Measurements from ENCODE around the gene ZBTB42.
A peak's percentile ranks its signal among the peaks of the same experiment; 100 is the strongest.

Gene ZBTB42

DNA sequence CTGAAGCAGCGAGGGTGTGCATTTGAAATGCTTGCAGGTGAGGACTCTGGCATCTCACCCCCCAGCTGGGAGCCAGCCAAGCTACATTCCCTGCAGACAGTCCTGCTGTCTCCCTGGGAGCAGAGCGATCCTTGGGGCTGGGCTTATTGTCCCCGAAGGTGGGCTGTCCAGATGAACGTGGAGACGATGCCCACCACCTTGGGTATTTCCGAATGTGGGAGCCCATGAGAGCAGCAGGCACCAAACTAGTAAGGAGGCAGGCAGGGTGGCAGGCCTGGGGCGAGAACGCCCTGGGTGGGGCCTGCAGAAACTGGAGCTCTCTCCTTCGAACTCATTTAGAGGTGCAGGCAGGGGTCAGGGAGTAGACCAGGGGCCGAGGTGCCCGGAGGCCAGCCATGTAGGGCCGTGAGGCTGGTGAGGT, 18.5 kb downstream of the ZBTB42 start:
- H3K27ac ChIP-seq (ENCODE audit: low read depth, low read length) = no peak overlapping the region
- no peak overlapping the region for H2AFZ ChIP-seq (ENCODE audit: low read length, unreplicated experiment)
- peaks cover 14% of the 10 kb centered on the region for H3K79me2 ChIP-seq (ENCODE audit: control insufficient read depth, insufficient read depth, low read length, unreplicated experiment)

GRCh38 chr14:104820669-104821228, 19.8 kb downstream of the ZBTB42 start:
- H3K4me1 ChIP-seq (ENCODE audit: control insufficient read depth, insufficient read depth, low read length, unreplicated experiment) = no peaks in the 10 kb centered on the region
- peaks cover 6% of the 10 kb centered on the region; the same call in 1 of the 2 replicates for H3K36me3 ChIP-seq (ENCODE audit: insufficient read depth, low read length)
- H2AFZ ChIP-seq (ENCODE audit: low read length, unreplicated experiment) = no peak overlapping the region
- H3K27me3 ChIP-seq (ENCODE audit: insufficient read depth, low read length) = no peaks in the 10 kb centered on the region
- H3K27ac ChIP-seq (ENCODE audit: low read depth, low read length) = no peak overlapping the region
- no peak overlapping the region for H3K4me3 ChIP-seq (ENCODE audit: low read depth, low read length)
- peaks cover 8% of the 10 kb centered on the region for H3K79me2 ChIP-seq (ENCODE audit: control insufficient read depth, insufficient read depth, low read length, unreplicated experiment)

More for the DNA sequence above, 18.5 kb downstream of the ZBTB42 start:
- Histone ChIP-seq H3K4me3 (ENCODE audit: low read depth, low read length) (no peak overlapping the region), H3K27me3 (ENCODE audit: insufficient read depth, low read length) (no peaks in the 10 kb centered on the region), H3K36me3 (ENCODE audit: insufficient read depth, low read length) (peaks cover 6% of the 10 kb centered on the region; the same call in 1 of the 2 replicates), H3K4me1 (ENCODE audit: control insufficient read depth, insufficient read depth, low read length, unreplicated experiment) (peaks cover 3% of the 10 kb centered on the region)

- peaks cover 8% of the 10 kb centered on the region for H3K79me2 ChIP-seq (ENCODE audit: control insufficient read depth, insufficient read depth, low read length, unreplicated experiment)
- H3K4me3 ChIP-seq (ENCODE audit: low read depth, low read length) = no peak overlapping the region
- no peaks in the 10 kb centered on the region for H3K27me3 ChIP-seq (ENCODE audit: insufficient read depth, low read length)
- no peak overlapping the region for H2AFZ ChIP-seq (ENCODE audit: low read length, unreplicated experiment)
- peaks cover 6% of the 10 kb centered on the region; the same call in 1 of the 2 replicates for H3K36me3 ChIP-seq (ENCODE audit: insufficient read depth, low read length)
- H3K27ac ChIP-seq (ENCODE audit: low read depth, low read length) = no peak overlapping the region
- H3K4me1 ChIP-seq (ENCODE audit: control insufficient read depth, insufficient read depth, low read length, unreplicated experiment) = no peaks in the 10 kb centered on the region
These were observed 20.5 kb downstream of the ZBTB42 start for GRCh38 chr14:104821229-104821945.

- Histone ChIP-seq H3K4me3 (ENCODE audit: low read depth, low read length) (no peak overlapping the region), H3K79me2 (ENCODE audit: control insufficient read depth, insufficient read depth, low read length, unreplicated experiment) (peaks cover 2% of the 10 kb centered on the region), H3K4me1 (ENCODE audit: control insufficient read depth, insufficient read depth, low read length, unreplicated experiment) (no peaks in the 10 kb centered on the region), H2AFZ (ENCODE audit: low read length, unreplicated experiment) (no peak overlapping the region), H3K36me3 (ENCODE audit: insufficient read depth, low read length) (peaks cover 6% of the 10 kb centered on the region; the same call in 1 of the 2 replicates), H3K27ac (ENCODE audit: low read depth, low read length) (no peak overlapping the region), H3K27me3 (ENCODE audit: insufficient read depth, low read length) (no peaks in the 10 kb centered on the region)
These were observed 21.2 kb downstream of the ZBTB42 start for GRCh38 chr14:104821971-104822608.

DNA sequence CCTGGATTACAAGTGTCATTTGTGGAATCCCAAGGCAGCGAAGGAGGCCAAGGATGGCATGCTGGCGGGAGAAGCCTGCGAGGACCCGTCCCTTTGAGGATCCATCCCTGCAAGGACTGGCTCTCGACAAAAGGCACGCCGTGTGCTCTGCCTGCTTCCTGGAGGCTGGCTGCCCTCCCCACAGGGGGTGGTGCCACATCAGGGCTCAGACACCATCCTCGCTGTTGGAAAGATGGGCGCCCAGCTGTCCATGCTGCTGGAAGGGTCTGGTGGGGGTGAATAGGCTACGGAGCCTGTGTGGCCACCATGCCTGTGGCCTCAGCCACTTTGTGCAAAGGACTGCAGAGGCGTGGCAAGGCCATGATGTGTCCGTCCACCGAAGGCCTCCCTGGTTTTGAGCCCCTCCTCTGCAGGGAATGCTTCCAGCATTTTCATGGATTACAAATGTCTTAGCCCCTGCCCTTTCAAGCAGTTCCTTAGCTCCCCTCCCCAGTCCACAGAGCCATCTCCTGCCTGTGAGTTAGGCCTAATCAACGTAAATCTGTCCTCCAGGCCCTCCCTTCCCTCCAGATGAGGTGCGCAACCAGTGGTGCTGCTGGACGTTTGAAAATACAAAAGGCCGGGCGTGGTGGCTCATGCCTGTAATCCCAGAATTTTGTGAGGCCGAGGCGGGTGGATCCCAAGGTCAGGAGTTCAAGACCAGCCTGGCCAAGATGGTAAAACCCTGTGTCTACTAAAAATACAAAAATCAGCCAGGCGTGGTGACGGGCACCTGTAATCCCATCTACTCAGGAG, 22.1 kb downstream of the ZBTB42 start:
- Histone ChIP-seq H3K4me3 (ENCODE audit: low read depth, low read length) (no peak overlapping the region), H3K4me1 (ENCODE audit: control insufficient read depth, insufficient read depth, low read length, unreplicated experiment) (no peaks in the 10 kb centered on the region), H3K79me2 (ENCODE audit: control insufficient read depth, insufficient read depth, low read length, unreplicated experiment) (no peaks in the 10 kb centered on the region), H2AFZ (ENCODE audit: low read length, unreplicated experiment) (no peak overlapping the region), H3K27me3 (ENCODE audit: insufficient read depth, low read length) (no peaks in the 10 kb centered on the region), H3K36me3 (ENCODE audit: insufficient read depth, low read length) (peaks cover 6% of the 10 kb centered on the region; the same call in 1 of the 2 replicates), H3K27ac (ENCODE audit: low read depth, low read length) (no peak overlapping the region)

DNA sequence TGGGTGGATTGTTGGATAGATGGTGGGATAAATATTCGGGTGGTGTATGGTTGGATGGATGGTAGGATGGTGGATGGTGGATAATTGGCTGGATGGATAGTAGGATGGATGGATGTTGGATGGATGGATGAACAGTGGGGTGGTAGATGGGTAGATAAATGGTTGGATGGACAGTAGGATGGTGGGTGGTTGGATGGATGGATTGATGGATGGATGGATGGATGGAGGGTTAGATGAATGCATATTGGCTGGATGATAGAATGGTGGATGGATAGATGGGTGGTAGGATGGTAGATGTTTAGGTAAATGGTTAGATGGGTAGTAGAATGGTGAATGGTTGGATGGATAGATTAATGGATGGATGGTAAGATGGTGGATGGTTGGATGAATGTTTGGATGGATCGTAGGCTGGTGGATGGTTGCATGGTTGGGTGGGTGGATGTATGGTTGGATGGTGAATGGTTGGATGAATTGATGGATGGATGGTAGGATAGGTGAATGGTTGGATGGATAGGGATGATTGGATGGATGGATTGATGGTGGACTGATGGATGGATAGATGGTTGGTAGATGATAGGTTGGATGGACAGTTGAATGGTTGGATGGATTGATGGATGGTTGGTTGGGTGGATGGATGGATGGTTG, 23.6 kb downstream of the ZBTB42 start:
- H3K27ac ChIP-seq (ENCODE audit: low read depth, low read length) = no peak overlapping the region
- no peaks in the 10 kb centered on the region for H3K79me2 ChIP-seq (ENCODE audit: control insufficient read depth, insufficient read depth, low read length, unreplicated experiment)
- H2AFZ ChIP-seq (ENCODE audit: low read length, unreplicated experiment) = no peak overlapping the region
- H3K4me1 ChIP-seq (ENCODE audit: control insufficient read depth, insufficient read depth, low read length, unreplicated experiment) = no peaks in the 10 kb centered on the region
- H3K27me3 ChIP-seq (ENCODE audit: insufficient read depth, low read length) = no peaks in the 10 kb centered on the region
- H3K36me3 ChIP-seq (ENCODE audit: insufficient read depth, low read length) = no peaks in the 10 kb centered on the region
- H3K4me3 ChIP-seq (ENCODE audit: low read depth, low read length) = no peak overlapping the region

DNA sequence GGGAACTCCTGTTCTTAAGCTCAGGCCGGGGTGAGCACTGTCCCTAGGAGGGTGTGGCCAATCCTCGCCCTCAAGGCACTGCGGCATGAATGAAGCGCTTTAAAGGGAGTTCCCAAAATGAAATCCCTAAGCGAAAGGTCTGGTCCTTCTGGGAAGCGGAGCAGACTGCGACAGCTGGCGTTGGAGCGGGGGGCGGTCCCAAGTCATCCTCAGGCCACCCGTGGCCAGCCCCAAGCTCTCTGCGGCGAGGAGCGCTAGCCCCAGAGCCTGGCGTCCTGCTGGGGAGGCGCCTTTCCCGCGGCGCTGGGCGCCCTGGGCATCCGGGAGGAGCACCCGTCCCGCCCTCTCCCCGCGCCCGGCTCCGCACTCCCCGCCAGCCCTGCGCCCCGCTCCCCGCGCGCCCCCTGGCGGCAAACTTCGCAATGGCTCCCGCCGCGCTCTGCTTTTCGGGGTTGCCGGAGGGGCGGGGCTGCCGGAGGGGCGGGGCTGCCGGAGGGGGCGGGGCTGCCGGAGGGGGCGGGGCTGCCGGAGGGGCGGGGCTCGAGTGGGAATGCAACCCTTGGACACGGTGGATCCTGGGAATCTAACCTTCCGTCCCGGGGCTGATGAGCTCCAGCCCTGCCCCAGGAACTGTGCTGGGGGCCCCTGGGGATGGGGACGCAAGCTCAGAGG, 25.4 kb downstream of the ZBTB42 start:
- H3K36me3 ChIP-seq (ENCODE audit: insufficient read depth, low read length) = no peaks in the 10 kb centered on the region
- peak overlapping the region; percentile 99 for H2AFZ ChIP-seq (ENCODE audit: low read length, unreplicated experiment)
- no peaks in the 10 kb centered on the region for H3K79me2 ChIP-seq (ENCODE audit: control insufficient read depth, insufficient read depth, low read length, unreplicated experiment)
- H3K27me3 ChIP-seq (ENCODE audit: insufficient read depth, low read length) = no peaks in the 10 kb centered on the region
- H3K4me3 ChIP-seq (ENCODE audit: low read depth, low read length) = peak overlapping the region; percentile 92
- H3K4me1 ChIP-seq (ENCODE audit: control insufficient read depth, insufficient read depth, low read length, unreplicated experiment) = no peaks in the 10 kb centered on the region
- no peak overlapping the region for H3K27ac ChIP-seq (ENCODE audit: low read depth, low read length)

- H2AFZ ChIP-seq (ENCODE audit: low read length, unreplicated experiment) = peak overlapping the region; percentile 29
These were observed 25.9 kb downstream of the ZBTB42 start for GRCh38 chr14:104826861-104827176.

DNA sequence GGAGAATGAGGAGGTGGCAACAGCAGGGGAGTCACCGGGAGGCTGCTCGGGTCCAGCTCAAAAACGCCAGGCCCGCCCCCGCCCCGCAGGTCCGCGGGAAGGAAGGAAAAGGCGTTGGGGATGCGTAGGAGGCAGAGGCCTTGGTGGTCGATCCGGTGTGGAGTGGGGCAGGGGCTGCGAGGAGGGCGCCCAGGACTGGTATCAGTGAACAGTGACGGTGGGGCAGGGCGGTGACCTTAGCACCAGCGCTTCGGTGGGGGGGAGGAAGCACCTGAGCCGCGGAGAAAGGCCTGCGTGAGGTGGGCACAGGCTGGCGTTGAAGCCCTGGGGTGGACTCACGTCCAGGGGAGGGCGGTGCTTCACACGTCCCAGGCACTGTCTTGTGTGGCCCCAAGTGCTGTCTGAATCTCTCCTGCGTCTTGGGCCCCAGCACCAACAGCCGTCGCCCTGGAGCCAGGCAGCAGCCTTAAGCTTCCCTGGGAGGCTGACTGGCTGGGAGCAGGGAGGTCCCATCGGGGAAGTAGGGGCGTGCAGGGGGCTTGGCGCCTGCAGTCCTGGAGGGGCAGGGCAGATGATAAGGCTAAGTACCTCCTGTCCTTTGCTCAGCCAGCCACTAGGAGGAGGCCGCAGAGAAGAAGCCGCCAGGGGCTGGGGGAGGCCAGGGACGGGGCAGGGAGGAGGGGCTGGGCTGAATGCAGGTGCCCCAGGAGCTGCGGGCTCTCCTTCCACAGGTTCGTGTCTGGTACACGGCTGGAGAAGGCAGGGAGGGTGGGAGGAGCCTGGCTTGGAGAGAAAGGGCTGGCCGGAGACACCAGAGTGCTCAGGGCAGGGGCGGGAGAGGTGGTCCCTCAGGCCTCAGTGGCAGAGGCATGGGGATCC, 26.5 kb downstream of the ZBTB42 start:
- no peaks in the 10 kb centered on the region for H3K79me2 ChIP-seq (ENCODE audit: control insufficient read depth, insufficient read depth, low read length, unreplicated experiment)
- peak overlapping the region; percentile 29 for H2AFZ ChIP-seq (ENCODE audit: low read length, unreplicated experiment)
- peak overlapping the region; percentile 62 for H3K4me3 ChIP-seq (ENCODE audit: low read depth, low read length)
- no peaks in the 10 kb centered on the region for H3K36me3 ChIP-seq (ENCODE audit: insufficient read depth, low read length)
- no peak overlapping the region for H3K27ac ChIP-seq (ENCODE audit: low read depth, low read length)
- no peaks in the 10 kb centered on the region for H3K4me1 ChIP-seq (ENCODE audit: control insufficient read depth, insufficient read depth, low read length, unreplicated experiment)
- H3K27me3 ChIP-seq (ENCODE audit: insufficient read depth, low read length) = no peaks in the 10 kb centered on the region

More at GRCh38 chr14:104826861-104827176, 25.9 kb downstream of the ZBTB42 start:
- Histone ChIP-seq H3K27me3 (ENCODE audit: insufficient read depth, low read length) (no peaks in the 10 kb centered on the region), H3K79me2 (ENCODE audit: control insufficient read depth, insufficient read depth, low read length, unreplicated experiment) (no peaks in the 10 kb centered on the region), H3K4me1 (ENCODE audit: control insufficient read depth, insufficient read depth, low read length, unreplicated experiment) (no peaks in the 10 kb centered on the region), H3K27ac (ENCODE audit: low read depth, low read length) (no peak overlapping the region), H3K36me3 (ENCODE audit: insufficient read depth, low read length) (no peaks in the 10 kb centered on the region), H3K4me3 (ENCODE audit: low read depth, low read length) (peak overlapping the region; percentile 62)
